ENCODE measurements around the gene MYO1D. TPM values are rescaled to one million over a fixed set of nuclear protein-coding genes. Genes with fewer than 3 reads are reported as not detected.

Gene MYO1D
- total RNA-seq, 2 donors from 2014 or later, result 42.9 to 43.7 TPM

DNA sequence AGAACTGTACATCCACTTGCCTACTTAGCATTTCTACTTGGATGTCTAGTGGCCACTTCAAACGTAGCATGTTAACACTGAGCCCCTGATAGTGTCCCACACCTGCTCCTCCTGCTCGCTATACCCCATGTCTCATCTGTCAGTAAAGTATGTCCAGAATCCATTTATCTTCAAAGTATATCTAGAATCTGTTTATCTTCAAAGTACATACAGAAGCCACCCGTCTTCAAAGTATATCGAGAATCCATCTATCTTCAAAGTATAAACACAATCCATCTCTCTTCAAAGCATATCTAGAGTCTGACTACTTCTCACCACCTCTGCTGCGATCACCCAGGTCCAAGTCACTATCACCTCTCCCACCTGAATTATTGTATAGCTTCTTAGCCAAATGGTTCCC lies 43.8 kb downstream of the MYO1D start:
- Mint-ChIP-seq H3K27ac (no peak overlapping the region), H3K9me3 (no peaks in the 10 kb centered on the region), H3K36me3 (ENCODE audit: low read depth) (no peaks in the 10 kb centered on the region), H3K4me1 (peaks cover 10% of the 10 kb centered on the region), H3K4me3 (no peak overlapping the region), H3K27me3 (ENCODE audit: insufficient read depth) (no peaks in the 10 kb centered on the region)
- TF ChIP-seq, protein P1, sequence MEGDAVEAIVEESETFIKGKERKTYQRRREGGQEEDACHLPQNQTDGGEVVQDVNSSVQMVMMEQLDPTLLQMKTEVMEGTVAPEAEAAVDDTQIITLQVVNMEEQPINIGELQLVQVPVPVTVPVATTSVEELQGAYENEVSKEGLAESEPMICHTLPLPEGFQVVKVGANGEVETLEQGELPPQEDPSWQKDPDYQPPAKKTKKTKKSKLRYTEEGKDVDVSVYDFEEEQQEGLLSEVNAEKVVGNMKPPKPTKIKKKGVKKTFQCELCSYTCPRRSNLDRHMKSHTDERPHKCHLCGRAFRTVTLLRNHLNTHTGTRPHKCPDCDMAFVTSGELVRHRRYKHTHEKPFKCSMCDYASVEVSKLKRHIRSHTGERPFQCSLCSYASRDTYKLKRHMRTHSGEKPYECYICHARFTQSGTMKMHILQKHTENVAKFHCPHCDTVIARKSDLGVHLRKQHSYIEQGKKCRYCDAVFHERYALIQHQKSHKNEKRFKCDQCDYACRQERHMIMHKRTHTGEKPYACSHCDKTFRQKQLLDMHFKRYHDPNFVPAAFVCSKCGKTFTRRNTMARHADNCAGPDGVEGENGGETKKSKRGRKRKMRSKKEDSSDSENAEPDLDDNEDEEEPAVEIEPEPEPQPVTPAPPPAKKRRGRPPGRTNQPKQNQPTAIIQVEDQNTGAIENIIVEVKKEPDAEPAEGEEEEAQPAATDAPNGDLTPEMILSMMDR (conservative IDR thresholded peaks at IDR 0.05), result no peak
- no peaks in the 10 kb centered on the region for H3K36me3 ChIP-seq (ENCODE audit: control insufficient read depth, insufficient read depth, low read length)
- no peak overlapping the region for H3K27ac ChIP-seq (ENCODE audit: low read depth, low read length)
- no peak for DNase-seq
- H3K27me3 ChIP-seq (ENCODE audit: control insufficient read depth, insufficient read depth, low read length, poor library complexity, severe bottlenecking), result no peaks in the 10 kb centered on the region
- no peak overlapping the region for H3K4me3 ChIP-seq (ENCODE audit: low read length)
- no peak overlapping the region for H3K9ac ChIP-seq (ENCODE audit: extremely low read depth, low read length, poor library complexity, severe bottlenecking)
- 91 to 96% methylated on average over 5 of the region's 5 CpGs for WGBS, 2 experiments (ENCODE audit: insufficient coverage in 1 of 2, insufficient read length in 1 of 2)
- H3K9me3 ChIP-seq (ENCODE audit: control insufficient read depth, low read length), result no peaks in the 10 kb centered on the region
- no peaks in the 10 kb centered on the region for H3K4me1 ChIP-seq (ENCODE audit: control insufficient read depth, insufficient read depth, low read length)

DNA sequence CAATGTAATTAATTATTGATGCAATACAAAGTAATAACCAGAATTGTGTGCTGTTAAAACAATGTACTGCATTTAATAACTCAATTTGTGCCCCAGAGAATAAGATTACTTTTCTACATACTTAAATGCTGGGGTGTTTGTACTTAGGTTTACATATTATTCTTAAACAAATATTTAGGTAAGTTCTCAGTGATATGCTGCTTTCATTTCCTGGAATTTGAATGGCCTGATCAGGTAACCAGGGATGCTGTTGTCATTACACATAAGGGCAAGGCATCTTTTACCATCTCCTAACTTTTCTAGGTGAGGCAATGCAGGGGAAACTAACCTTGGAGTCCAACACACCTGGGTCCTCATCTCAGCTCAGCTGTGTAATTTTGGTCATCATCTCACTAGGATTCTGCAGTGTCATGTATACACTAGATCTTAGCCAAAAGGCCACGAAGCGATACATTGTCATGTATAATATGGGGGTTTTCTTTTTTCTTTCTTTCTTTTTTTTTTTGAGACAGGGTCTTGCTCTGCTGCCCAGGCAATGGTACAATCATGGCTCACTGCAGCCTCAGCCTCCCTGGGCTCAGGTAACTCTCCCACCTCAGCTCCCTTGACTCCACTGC lies 45.2 kb downstream of the MYO1D start:
- H3K27me3 Mint-ChIP-seq (ENCODE audit: insufficient read depth), result no peaks in the 10 kb centered on the region
- H3K4me3 Mint-ChIP-seq, result no peak overlapping the region
- peaks cover 16% of the 10 kb centered on the region for H3K4me1 Mint-ChIP-seq

DNA sequence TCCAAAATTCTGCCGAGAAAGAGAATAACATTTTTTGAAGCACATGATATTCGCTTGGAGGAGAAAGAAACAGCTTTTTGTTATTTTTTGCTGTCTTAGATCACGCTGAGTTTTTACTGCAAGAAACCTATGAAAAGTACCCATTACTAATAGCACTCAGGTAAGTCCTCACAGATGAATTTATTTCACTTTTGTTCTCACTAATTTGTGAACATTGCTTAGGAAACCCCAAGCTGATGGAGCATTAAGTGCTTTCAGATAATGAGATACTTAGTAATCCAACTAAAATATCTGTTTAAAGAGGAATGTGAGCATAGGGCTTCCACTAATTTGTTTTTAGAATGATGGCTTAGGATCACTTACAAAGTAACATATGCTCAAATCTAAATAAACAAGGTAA lies 45.7 kb downstream of the MYO1D start:
- H3K4me1 Mint-ChIP-seq, result peaks cover 16% of the 10 kb centered on the region
- no peaks in the 10 kb centered on the region for H3K36me3 ChIP-seq (ENCODE audit: control insufficient read depth, insufficient read depth, low read length)

More for the DNA sequence above, 45.2 kb downstream of the MYO1D start:
- Mint-ChIP-seq H3K9me3 (no peaks in the 10 kb centered on the region), H3K27ac (peak overlapping the region; percentile 49), H3K36me3 (ENCODE audit: low read depth) (no peaks in the 10 kb centered on the region)
- TF ChIP-seq, protein P1 (conservative IDR thresholded peaks at IDR 0.05), result no peak
- H3K4me1 ChIP-seq (ENCODE audit: control insufficient read depth, insufficient read depth, low read length), result no peaks in the 10 kb centered on the region
- H3K4me3 ChIP-seq (ENCODE audit: low read length), result no peak overlapping the region
- no peak for DNase-seq
- H3K27me3 ChIP-seq (ENCODE audit: control insufficient read depth, insufficient read depth, low read length, poor library complexity, severe bottlenecking), result no peaks in the 10 kb centered on the region
- no peak overlapping the region for H3K27ac ChIP-seq (ENCODE audit: low read depth, low read length)
- 60% methylated on average over 1 of the region's 2 CpGs; no CpG with 5 or more reads in 1 of the 2 experiments for WGBS, 2 experiments (ENCODE audit: insufficient coverage in 1 of 2, insufficient read length in 1 of 2)
- H3K9ac ChIP-seq (ENCODE audit: extremely low read depth, low read length, poor library complexity, severe bottlenecking), result no peak overlapping the region
- H3K9me3 ChIP-seq (ENCODE audit: control insufficient read depth, low read length), result no peaks in the 10 kb centered on the region
- H3K36me3 ChIP-seq (ENCODE audit: control insufficient read depth, insufficient read depth, low read length), result no peaks in the 10 kb centered on the region

More for the DNA sequence above, 45.7 kb downstream of the MYO1D start:
- H3K36me3 Mint-ChIP-seq (ENCODE audit: low read depth), result no peaks in the 10 kb centered on the region
- Histone ChIP-seq H3K9ac (ENCODE audit: extremely low read depth, low read length, poor library complexity, severe bottlenecking) (no peak overlapping the region), H3K9me3 (ENCODE audit: control insufficient read depth, low read length) (no peaks in the 10 kb centered on the region), H3K27ac (ENCODE audit: low read depth, low read length) (no peak overlapping the region), H3K4me1 (ENCODE audit: control insufficient read depth, insufficient read depth, low read length) (no peaks in the 10 kb centered on the region), H3K27me3 (ENCODE audit: control insufficient read depth, insufficient read depth, low read length, poor library complexity, severe bottlenecking) (no peaks in the 10 kb centered on the region), H3K4me3 (ENCODE audit: low read length) (no peak overlapping the region)
- DNase-seq, result no peak
- H3K4me3 Mint-ChIP-seq, result no peak overlapping the region
- no peak overlapping the region for H3K27ac Mint-ChIP-seq
- H3K9me3 Mint-ChIP-seq, result no peaks in the 10 kb centered on the region
- no peaks in the 10 kb centered on the region for H3K27me3 Mint-ChIP-seq (ENCODE audit: insufficient read depth)
- TF ChIP-seq, protein P1 (conservative IDR thresholded peaks at IDR 0.05), result no peak
- 94 to 95% methylated on average over 2 to 3 of the region's 3 CpGs for WGBS, 2 experiments (ENCODE audit: insufficient coverage in 1 of 2, insufficient read length in 1 of 2)
